Endothelial cell (in vitro differentiated cells): Measurements from ENCODE around the gene PPP5C. TPM values are rescaled to one million over a fixed set of nuclear protein-coding genes. Genes with fewer than 3 reads are reported as not detected.

Source experiments
- total RNA-seq: library from RNA; stranded (reverse); fragmentation: NEBNext Ultra II Directional; extraction: Animal tissue kit (Norgen Biotek cat#: 25700); gene quantifications from one replicate; pipeline ENCODE4 v1.2.1, GENCODE V29; 2021; ENCODE audit not compliant: unreplicated experiment

Gene PPP5C
- total RNA-seq, 1 donor from 2014 or later = 66.7 TPM

Other genes with a start within 250 kb of the PPP5C start
- gene IGFL3, start 222.4 kb upstream of the PPP5C start, total RNA-seq = not detected
- gene IGFL2, start 198.8 kb upstream of the PPP5C start, total RNA-seq = not detected
- not detected for gene IGFL1, start 117.3 kb upstream of the PPP5C start, total RNA-seq
- gene HIF3A, start 50.0 kb upstream of the PPP5C start, total RNA-seq = 54.2 TPM
- 13.3 TPM for gene CCDC8, start 66.5 kb downstream of the PPP5C start, total RNA-seq
- 0.41 TPM for gene PNMA8C, start 81.8 kb downstream of the PPP5C start, total RNA-seq
- gene PNMA8A, start 124.5 kb downstream of the PPP5C start, total RNA-seq = 12.4 TPM
- gene PNMA8B, start 148.8 kb downstream of the PPP5C start, total RNA-seq = 1.3 TPM